H1 (cell line): Measurements from ENCODE around the gene EPHA7. TPM values are rescaled to one million over a fixed set of nuclear protein-coding genes. Genes with fewer than 3 reads are reported as not detected.

Experiments
- CTCF ChIA-PET: fragments of 300-600 bp; sonication (Branson Sonifier 250); formaldehyde crosslinking; loops from one replicate; lab custom pipeline; 2021; ENCODE audit not compliant: partially characterized antibody; lab: Charles Lee
- POLR2A ChIA-PET: fragments of 300-600 bp; sonication (Branson Sonifier 250); formaldehyde crosslinking; loops from one replicate; lab custom pipeline; 2021; ENCODE audit warnings: inconsistent platforms; ENCODE audit not compliant: partially characterized antibody; lab: Charles Lee
- DNase-seq, 2 experiments: peaks; one replicate each; pipeline versions ENCODE4 v3.0.0 to v3.0.0-alpha.2; 2010 to 2022; ENCODE audit warnings: low spot score in 2 of 2, low read depth in 1 of 2, mixed read lengths in 1 of 2
- FAIRE-seq: peaks from 2 replicates; lab custom pipeline; 2011; peaks lifted over from hg19 to GRCh38; lab: Jason Lieb, UNC
- H2AFZ ChIP-seq: 2 replicates; pipeline ENCODE4 v1.8.1; 2012; ENCODE audit warnings: low read length, inconsistent platforms
- H2AK5ac ChIP-seq: 2 replicates; pipeline ENCODE4 v1.6.1; 2013; ENCODE audit warnings: low read depth, low read length
- H2BK120ac ChIP-seq: replicated peaks from 2 replicates; pipeline ENCODE3; 2013; ENCODE audit warnings: low read depth, low read length, inconsistent platforms
- H2BK12ac ChIP-seq: 2 replicates; pipeline ENCODE4 v1.6.1; 2013; ENCODE audit warnings: low read depth, low read length
- H2BK15ac ChIP-seq: 2 replicates; pipeline ENCODE4 v1.6.1; 2013; ENCODE audit warnings: low read length
- H2BK20ac ChIP-seq: 2 replicates; pipeline ENCODE4 v1.6.1; 2013; ENCODE audit warnings: low read length
- H2BK5ac ChIP-seq: 2 replicates; pipeline ENCODE4 v1.6.1; 2013; ENCODE audit warnings: low read depth, low read length
- H3K14ac ChIP-seq: 2 replicates; pipeline ENCODE4 v1.6.1; 2013; ENCODE audit warnings: inconsistent platforms; ENCODE audit not compliant: insufficient read length
- H3K18ac ChIP-seq: 2 replicates; pipeline ENCODE4 v1.6.1; 2013; ENCODE audit warnings: low read length; ENCODE audit errors: extremely low read depth
- H3K23ac ChIP-seq: 2 replicates; pipeline ENCODE4 v1.6.1; 2013; ENCODE audit warnings: inconsistent platforms; ENCODE audit not compliant: insufficient read length
- H3K23me2 ChIP-seq: 2 replicates; pipeline ENCODE4 v1.6.1; 2013; ENCODE audit warnings: low read depth, low read length
- H3K27ac ChIP-seq: 2 replicates; pipeline ENCODE4 v1.6.1; 2011; ENCODE audit warnings: low read depth, low read length, inconsistent platforms
- H3K27me3 ChIP-seq, 4 experiments: replicated peaks in 1 of 4; 1 replicate in 1 of 4; 2 replicates in 3 of 4; pipeline versions ENCODE4 v1.6.1 to v1.8.1; 2011 to 2013; ENCODE audit warnings: low read length in 3 of 4, mild to moderate bottlenecking in 3 of 4, inconsistent platforms in 2 of 4, mixed read lengths in 2 of 4, moderate library complexity in 1 of 4; ENCODE audit not compliant: control insufficient read depth in 3 of 4, insufficient read depth in 3 of 4; ENCODE audit errors: extremely low read depth in 1 of 4
- H3K36me3 ChIP-seq, 4 experiments: 2 replicates each; pipeline versions ENCODE4 v1.6.1 to v1.8.1; 2011 to 2013; ENCODE audit warnings: mild to moderate bottlenecking in 4 of 4, low read length in 3 of 4, moderate library complexity in 2 of 4, control low read depth in 1 of 4, inconsistent platforms in 1 of 4; ENCODE audit not compliant: insufficient read depth in 4 of 4, control insufficient read depth in 2 of 4
- H3K4ac ChIP-seq: replicated peaks from 2 replicates; pipeline ENCODE3; 2013; ENCODE audit warnings: low read length, low read depth, mixed read lengths, inconsistent platforms; ENCODE audit not compliant: insufficient read length
- H3K4me1 ChIP-seq, 4 experiments: replicated peaks in 1 of 4; 1 replicate in 1 of 4; 2 replicates in 3 of 4; pipeline versions ENCODE4 v1.6.1 to v1.8.1; 2011 to 2013; ENCODE audit warnings: low read length in 3 of 4, inconsistent platforms in 2 of 4, mixed read lengths in 1 of 4; ENCODE audit not compliant: insufficient read depth in 4 of 4, control insufficient read depth in 3 of 4
- H3K4me2 ChIP-seq, 2 experiments: 2 replicates each; pipeline versions ENCODE4 v1.6.1 to v1.8.1; 2011 to 2013; ENCODE audit warnings: low read depth in 2 of 2, low read length in 2 of 2, control low read depth in 1 of 2, inconsistent platforms in 1 of 2, mild to moderate bottlenecking in 1 of 2; ENCODE audit not compliant: insufficient read depth in 1 of 2
- H3K4me3 ChIP-seq, 4 experiments: fragments of 200-600, 300-600 bp in 1 of 4; sonication (generic), shearing (Covaris generic), sonication (Bioruptor Twin) in 1 of 4; 2 replicates each; pipeline versions ENCODE4 v1.5.1 to v1.8.1; 2011 to 2016; ENCODE audit warnings: low read length in 4 of 4, low read depth in 3 of 4, control low read depth in 2 of 4, inconsistent platforms in 2 of 4, mild to moderate bottlenecking in 2 of 4, mixed read lengths in 1 of 4, moderate library complexity in 1 of 4; ENCODE audit not compliant: insufficient read depth in 2 of 4; ENCODE audit errors: extremely low read depth in 1 of 4
- H3K56ac ChIP-seq: replicated peaks from 2 replicates; pipeline ENCODE3; 2013; ENCODE audit warnings: low read depth, mild to moderate bottlenecking, mixed read lengths, low read length, inconsistent platforms; ENCODE audit not compliant: insufficient read length
- H3K79me1 ChIP-seq: 2 replicates; pipeline ENCODE4 v1.6.1; 2013; ENCODE audit warnings: low read depth, low read length, control low read depth
- H3K79me2 ChIP-seq, 2 experiments: 2 replicates each; pipeline versions ENCODE4 v1.6.1 to v1.8.1; 2012 to 2013; ENCODE audit warnings: low read length in 2 of 2, mild to moderate bottlenecking in 2 of 2, inconsistent platforms in 1 of 2; ENCODE audit not compliant: insufficient read depth in 2 of 2, control insufficient read depth in 1 of 2
- H3K9ac ChIP-seq, 4 experiments: replicated peaks in 1 of 4; 1 replicate in 1 of 4; 2 replicates in 3 of 4; pipeline versions ENCODE4 v1.6.1 to v1.8.1; 2011 to 2013; ENCODE audit warnings: low read depth in 3 of 4, low read length in 3 of 4, control low read depth in 2 of 4, mild to moderate bottlenecking in 2 of 4, moderate library complexity in 2 of 4, inconsistent platforms in 1 of 4; ENCODE audit errors: extremely low read depth in 1 of 4
- H3K9me3 ChIP-seq, 2 experiments: 2 replicates each; pipeline versions ENCODE4 v1.6.1 to v1.8.1; 2012 to 2013; ENCODE audit warnings: mild to moderate bottlenecking in 2 of 2, moderate library complexity in 2 of 2, control low read depth in 1 of 2, inconsistent platforms in 1 of 2, low read depth in 1 of 2, low read length in 1 of 2, mixed read lengths in 1 of 2; ENCODE audit not compliant: insufficient read depth in 2 of 2
- H4K20me1 ChIP-seq, 2 experiments: replicated peaks in 1 of 2; 2 replicates each; pipeline versions ENCODE3 to v1.8.1; 2011 to 2013; ENCODE audit warnings: inconsistent platforms in 2 of 2, low read length in 2 of 2, mild to moderate bottlenecking in 1 of 2; ENCODE audit not compliant: insufficient read depth in 2 of 2, control insufficient read depth in 1 of 2
- H4K5ac ChIP-seq: 2 replicates; pipeline ENCODE4 v1.6.1; 2013; ENCODE audit warnings: low read length, low read depth, mixed read lengths, inconsistent platforms; ENCODE audit not compliant: insufficient read length
- H4K8ac ChIP-seq: 2 replicates; pipeline ENCODE4 v1.8.0; 2013; ENCODE audit warnings: mild to moderate bottlenecking, moderate library complexity, low read length, inconsistent platforms; ENCODE audit not compliant: insufficient read depth; ENCODE audit errors: extremely low read depth
- H4K91ac ChIP-seq: replicated peaks from 2 replicates; pipeline ENCODE3; 2013; ENCODE audit warnings: low read length, mixed read lengths, inconsistent platforms; ENCODE audit not compliant: insufficient read length
- BACH1 ChIP-seq: IDR thresholded peaks from 2 replicates; pipeline ENCODE4 v1.6.1; 2012; ENCODE audit warnings: low read length, improper control_type of control experiment
- CBX5 ChIP-seq: fragments of 300-800, 300-1000 bp; sonication (generic); IDR thresholded peaks from 2 replicates; pipeline ENCODE4 v1.7.1; 2016; ENCODE audit warnings: antibody characterized with exemption, low read length, low read depth
- RFX5 ChIP-seq: IDR thresholded peaks from 2 replicates; pipeline ENCODE4 v1.6.1; 2011; ENCODE audit warnings: low read depth, low read length, improper control_type of control experiment, borderline replicate concordance
- polyA plus RNA-seq, 7 experiments: library from polyadenylated mRNA; depleted of rRNA in 3 of 7; stranded (reverse) in 5 of 7; unstranded in 2 of 7; fragments of >200 nt in 5 of 7; fragments of 200-250 nt in 2 of 7; gene quantifications; 1 replicate in 5 of 7; 2 replicates in 1 of 7; 4 replicates in 1 of 7; pipeline versions ENCODE4 v1.2.1 to v1.2.3, GENCODE V29; 2011 to 2013; ENCODE audit warnings: missing spikeins in 2 of 7, mixed read lengths in 2 of 7
- total RNA-seq: library from RNA; stranded (reverse); fragmentation: NEBNext Ultra II Directional; extraction: Animal tissue kit (Norgen Biotek cat#: 25700); gene quantifications from 2 replicates; pipeline ENCODE4 v1.2.1, GENCODE V29; 2021
- TF ChIP-seq, protein P1 (sequence below), 3 experiments: IDR thresholded peaks; 1 replicate in 2 of 3; 2 replicates in 1 of 3; pipeline versions ENCODE4 v1.5.1 to v1.6.1; 2011; ENCODE audit warnings: low read length in 3 of 3, mild to moderate bottlenecking in 3 of 3, inconsistent platforms in 2 of 3, low read depth in 1 of 3, moderate library complexity in 1 of 3; ENCODE audit not compliant: insufficient read depth in 1 of 3; ENCODE audit errors: control extremely low read depth in 1 of 3

The EPHA7 gene
- total and polyA plus RNA-seq, 2 of the 8 experiments (the other 6 are each of a cell fraction or from before 2014, with no cell fraction given) = 1.3 to 6.8 TPM

GRCh38 chr6:93412452-93412851, 6.9 kb downstream of the EPHA7 start:
- POLR2A ChIA-PET = no interaction called here
- Histone ChIP-seq H3K9ac (no peak overlapping the region), H3K4ac (no peak overlapping the region), H3K79me1 (no peaks in the 10 kb centered on the region), H3K23ac (no peak overlapping the region), H2AK5ac (no peak overlapping the region), H2BK20ac (no peak overlapping the region), H3K4me1 (peaks cover 0 to 1% (median 0%) of the 10 kb centered on the region in 4 experiments; a peak in 1 of 7 replicates), H3K23me2 (peaks cover 7% of the 10 kb centered on the region; the same call in 1 of the 2 replicates), H2BK15ac (no peak overlapping the region), H3K27ac (no peak overlapping the region), H3K9me3 (no peaks in the 10 kb centered on the region), H3K18ac (no peak overlapping the region), H2BK120ac (no peak overlapping the region), H4K5ac (no peak overlapping the region), H4K20me1 (peaks cover 2 to 4% of the 10 kb centered on the region in 2 experiments), H2AFZ (no peak overlapping the region), H3K27me3 (peaks cover under 1 to 9% (median 5%) of the 10 kb centered on the region in 4 experiments; a peak in 6 of 7 replicates), H3K79me2 (no peaks in the 10 kb centered on the region), H3K56ac (no peak overlapping the region), H2BK5ac (no peak overlapping the region), H4K8ac (no peak overlapping the region), H3K14ac (no peak overlapping the region), H3K4me3 (no peak overlapping the region), H2BK12ac (no peak overlapping the region), H4K91ac (no peak overlapping the region), H3K36me3 (peaks cover 2 to 5% (median 3%) of the 10 kb centered on the region in 4 experiments; a peak in 4 of 8 replicates), H3K4me2 (no peak overlapping the region)
- CTCF ChIA-PET = interaction anchor here (1.9 kb wide), 1 partner anchor 11 kb away, joined by 6 read pairs; no protein-coding TSS in a partner anchor
- FAIRE-seq = no peak
- DNase-seq = no peak
- TF ChIP-seq BACH1 (no peak), CBX5 (no peak), RFX5 (no peak)
- TF ChIP-seq, protein P1, sequence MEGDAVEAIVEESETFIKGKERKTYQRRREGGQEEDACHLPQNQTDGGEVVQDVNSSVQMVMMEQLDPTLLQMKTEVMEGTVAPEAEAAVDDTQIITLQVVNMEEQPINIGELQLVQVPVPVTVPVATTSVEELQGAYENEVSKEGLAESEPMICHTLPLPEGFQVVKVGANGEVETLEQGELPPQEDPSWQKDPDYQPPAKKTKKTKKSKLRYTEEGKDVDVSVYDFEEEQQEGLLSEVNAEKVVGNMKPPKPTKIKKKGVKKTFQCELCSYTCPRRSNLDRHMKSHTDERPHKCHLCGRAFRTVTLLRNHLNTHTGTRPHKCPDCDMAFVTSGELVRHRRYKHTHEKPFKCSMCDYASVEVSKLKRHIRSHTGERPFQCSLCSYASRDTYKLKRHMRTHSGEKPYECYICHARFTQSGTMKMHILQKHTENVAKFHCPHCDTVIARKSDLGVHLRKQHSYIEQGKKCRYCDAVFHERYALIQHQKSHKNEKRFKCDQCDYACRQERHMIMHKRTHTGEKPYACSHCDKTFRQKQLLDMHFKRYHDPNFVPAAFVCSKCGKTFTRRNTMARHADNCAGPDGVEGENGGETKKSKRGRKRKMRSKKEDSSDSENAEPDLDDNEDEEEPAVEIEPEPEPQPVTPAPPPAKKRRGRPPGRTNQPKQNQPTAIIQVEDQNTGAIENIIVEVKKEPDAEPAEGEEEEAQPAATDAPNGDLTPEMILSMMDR (IDR thresholded peaks at IDR 0.05; ENCODE audit: control extremely low read depth in 1 of 3, insufficient read depth in 1 of 3, low read depth in 1 of 3, low read length in 3 of 3) = no peak
